Heart right ventricle (tissue), 16 donors: Measurements from ENCODE around the gene FRMD8. TPM values are rescaled to one million over a fixed set of nuclear protein-coding genes. Genes with fewer than 3 reads are reported as not detected.

Source experiments
- ATAC-seq, 8 donors: fragments of 200-7000 bp; cut with Tn5 transposase; one replicate each; pipeline ENCODE4 v1.9.1; 2020; ENCODE audit warnings: mild to moderate bottlenecking in 8 of 8, moderate library complexity in 8 of 8, moderate number of reproducible peaks in 1 of 8
- DNase-seq, 2 donors: peaks; one replicate each; pipeline ENCODE4 v3.0.0-alpha.2; 2020
- H3K27ac ChIP-seq, 10 donors: fragments of 200-600 bp; sonication (generic) in 2 of 10; one replicate each; pipeline versions ENCODE4 v1.5.0 to v1.8.0; 2020 to 2022; ENCODE audit warnings: mild to moderate bottlenecking in 3 of 10
- H3K27me3 ChIP-seq, 7 donors: fragments of 200-600 bp; one replicate each; pipeline ENCODE4 v1.8.0; 2021 to 2022; ENCODE audit warnings: mild to moderate bottlenecking in 2 of 7
- H3K36me3 ChIP-seq, 9 donors: fragments of 200-600 bp; sonication (generic) in 1 of 9; one replicate each; pipeline versions ENCODE4 v1.5.0 to v1.8.0; 2020 to 2022; ENCODE audit warnings: mild to moderate bottlenecking in 2 of 9
- H3K4me1 ChIP-seq, 9 donors: fragments of 200-600 bp; sonication (generic) in 1 of 9; one replicate each; pipeline versions ENCODE4 v1.5.0 to v1.8.0; 2020 to 2022; ENCODE audit warnings: mild to moderate bottlenecking in 4 of 9
- H3K4me3 ChIP-seq, 10 donors: fragments of 200-600 bp; sonication (generic) in 2 of 10; one replicate each; pipeline versions ENCODE4 v1.5.0 to v1.8.0; 2020 to 2022; ENCODE audit warnings: mild to moderate bottlenecking in 7 of 10, moderate library complexity in 2 of 10
- H3K9me3 ChIP-seq, 11 donors: fragments of 200-600 bp in 10 of 11; sonication (generic) in 2 of 11; one replicate each; pipeline versions ENCODE4 v1.5.0 to v1.8.0; 2013 to 2022; ENCODE audit warnings: mild to moderate bottlenecking in 2 of 11, control low read depth in 1 of 11, moderate library complexity in 1 of 11
- CTCF ChIP-seq, 9 donors: fragments of 200-600 bp; sonication (generic) in 2 of 9; IDR thresholded peaks; one replicate each; pipeline versions ENCODE4 v1.5.0 to v1.8.0; 2021 to 2022; ENCODE audit warnings: antibody characterized with exemption in 9 of 9, mild to moderate bottlenecking in 5 of 9, moderate library complexity in 1 of 9
- WGBS, 2 donors: extraction: QIAGEN DNeasy Blood & Tissue Kit; methylation state at CpG; one replicate each; pipeline ENCODE4 v1.1.7; 2013; ENCODE audit warnings: inconsistent platforms in 1 of 2; 5-methylcytosine and 5-hydroxymethylcytosine counted together
- intact Hi-C, 10 donors: fragments of 100-400 bp; cut with DNase I; formaldehyde crosslinking; loops; one replicate each; pipeline versions ENCODE4 v1.11.1 to v1.14.2; 2022
- polyA plus RNA-seq, 2 donors: library from polyadenylated mRNA; stranded (reverse); fragments of 200-250 nt; gene quantifications; one replicate each; pipeline ENCODE4 v1.2.3, GENCODE V29; 2013
- total RNA-seq, 10 donors: library from RNA; stranded (reverse); fragmentation: NEBNext Ultra II Directional in 3 of 10; extraction: Animal tissue kit (Norgen Biotek cat#: 25700) in 3 of 10; gene quantifications; one replicate each; pipeline versions ENCODE4 v1.2.1 to v1.2.4, GENCODE V29; 2021 to 2023
- donor health status: Arrhythmogenic right ventricular cardiomyopathy.
- donor health status: ischemic (EF 13 %, LVEDD 7.1; RV severe dilation, severe dysfunction).
- donor health status: healthy with polysubstance abuse.
- donor health status: DM: no; HTN: yes; CAD: no.
- donor health status: DM: no; HTN: no; CAD: no.
- donor health status: ischemic (EF 25% LVEDD 6.9; RV normal size, moderate dysfunction).
- donor health status: ischemic (EF 25% LVEDD 5.7; RV mildly dilated, moderate dysfunction).
- donor health status: healthy.
- donor health status: DM: yes; HTN: yes; CAD: no.
- donor health status: Ischemic cardiomyopathy.
- donor health status: ischemic (EF 35%, LVEDD 5.7; RV mildly dilated, moderate dysfunction).
- donor health status: nonischemic (EF 11% LVEDD 7.7; RV severe dilation, severe dysfunction).
- donor health status: DM: yes; HTN: yes; CAD: no.
- donor health status: PGD.
- donor health status: ischemic (EF 29% LVEDD 5.4; RV normal size, mild dysfunction).
- donor health status: nonischemic (EF 23%, LVEDD 6.1; RV moderate dilation, normal function).

FRMD8 gene
- total and polyA plus RNA-seq, 12 donors = 6.0 to 16.9 (median 12.1) TPM

- intact Hi-C loops = loop anchor here in 1 of 10 donors (5.0 kb wide), 1 partner anchor 78 kb away; no protein-coding TSS in a partner anchor
- 4 to 6% methylated on average over 47 of the region's 47 CpGs for WGBS, 2 donors
- Histone ChIP-seq H3K4me1 (peaks cover 4 to 49% (median 24%) of the 10 kb centered on the region in 9 donors), H3K27ac (peak overlapping the region; percentile 67 to 91 (median 85)), H3K4me3 (peak overlapping the region; percentile 12 to 65 (median 50)), H3K9me3 (no peaks in the 10 kb centered on the region), H3K27me3 (no peaks in the 10 kb centered on the region), H3K36me3 (no peaks in the 10 kb centered on the region)
- ATAC-seq = peak; percentile 91 to 98 (median 97)
- peak in 3 of 9 donors; percentile 22 to 39 (median 27) for TF ChIP-seq CTCF (IDR thresholded peaks at IDR 0.05)
- DNase-seq = peak; percentile 89 to 93
Observed at GRCh38 chr11:65454696-65455456, 68.4 kb downstream of the FRMD8 start.

- no peaks in the 10 kb centered on the region for H3K9me3 ChIP-seq
- no peak for ATAC-seq
- DNase-seq = no peak
- no peaks in the 10 kb centered on the region for H3K27me3 ChIP-seq
- intact Hi-C loops = loop anchor here in 1 of 10 donors (5.0 kb wide), 1 partner anchor 79 kb away; no protein-coding TSS in a partner anchor
- H3K4me3 ChIP-seq = no peak overlapping the region
- no peaks in the 10 kb centered on the region for H3K36me3 ChIP-seq
- H3K27ac ChIP-seq = no peak overlapping the region
- WGBS, 2 donors = 94 to 98% methylated on average over 3 of the region's 3 CpGs
- no peak for TF ChIP-seq CTCF (IDR thresholded peaks at IDR 0.05)
- peaks cover 4 to 49% (median 24%) of the 10 kb centered on the region in 9 donors for H3K4me1 ChIP-seq
Observed at GRCh38 chr11:65456418-65456817, 70.0 kb downstream of the FRMD8 start.

- ATAC-seq (no peak), DNase-seq (no peak)
- TF ChIP-seq CTCF (IDR thresholded peaks at IDR 0.05) = no peak
- Histone ChIP-seq H3K4me3 (no peak overlapping the region), H3K36me3 (no peaks in the 10 kb centered on the region), H3K4me1 (peaks cover 0 to 25% (median 15%) of the 10 kb centered on the region in 9 donors), H3K27me3 (no peaks in the 10 kb centered on the region), H3K9me3 (no peaks in the 10 kb centered on the region), H3K27ac (no peak overlapping the region)
- intact Hi-C loops = loop anchor here in 1 of 10 donors (5.0 kb wide), 1 partner anchor 82 kb away; no protein-coding TSS in a partner anchor
- WGBS, 2 donors = 85 to 87% methylated on average over 7 of the region's 7 CpGs
Observed at GRCh38 chr11:65459552-65459951, 73.1 kb downstream of the FRMD8 start.

Other genes starting within 250 kb of the FRMD8 start
- gene SPDYC, start 216.4 kb upstream of the FRMD8 start, total RNA-seq = not detected
- gene SPDYC, start 216.4 kb upstream of the FRMD8 start, polyA plus RNA-seq = not detected
- 100 to 1,000 TPM in 1 of 10 donors, 10 to 100 TPM in 9; 61.6 to 110 (median 82.0) TPM for gene CAPN1, start 204.7 kb upstream of the FRMD8 start, total RNA-seq
- gene CAPN1, start 204.7 kb upstream of the FRMD8 start, polyA plus RNA-seq = 10 to 100 TPM; 85.0 to 89.3 TPM
- gene POLA2, start 124.7 kb upstream of the FRMD8 start, total RNA-seq = 1 to 10 TPM; 2.3 to 7.3 (median 3.8) TPM
- gene POLA2, start 124.7 kb upstream of the FRMD8 start, polyA plus RNA-seq = 1 to 10 TPM; 8.6 to 9.4 TPM
- 10 to 100 TPM in 4 of 10 donors, 1 to 10 TPM in 6; 3.9 to 21.9 (median 9.0) TPM for gene CDC42EP2, start 71.8 kb upstream of the FRMD8 start, total RNA-seq
- 10 to 100 TPM; 13.2 to 21.1 TPM for gene CDC42EP2, start 71.8 kb upstream of the FRMD8 start, polyA plus RNA-seq
- gene DPF2, start 52.8 kb upstream of the FRMD8 start, total RNA-seq = 10 to 100 TPM; 37.4 to 63.4 (median 50.6) TPM
- 10 to 100 TPM; 24.9 to 32.6 TPM for gene DPF2, start 52.8 kb upstream of the FRMD8 start, polyA plus RNA-seq
- under 1 TPM in 8 of 10 donors, not detected in 2; 0.11 to 0.87 (median 0.33) TPM for gene TIGD3, start 31.9 kb upstream of the FRMD8 start, total RNA-seq
- gene TIGD3, start 31.9 kb upstream of the FRMD8 start, polyA plus RNA-seq = under 1 TPM; 0.19 to 0.80 TPM
- 10 to 100 TPM in 1 of 10 donors, 1 to 10 TPM in 9; 4.6 to 12.2 (median 8.3) TPM for gene SLC25A45, start 4.0 kb upstream of the FRMD8 start, total RNA-seq
- 10 to 100 TPM in 1 of 2 donors, 1 to 10 TPM in 1; 3.1 to 10.7 TPM for gene SLC25A45, start 4.0 kb upstream of the FRMD8 start, polyA plus RNA-seq
- 100 to 1,000 TPM; 284 to 808 (median 432) TPM for gene NEAT1, start 36.2 kb downstream of the FRMD8 start, total RNA-seq
- 1,000 to 10,000 TPM in 1 of 2 donors, 100 to 1,000 TPM in 1; 103 to 1,899 TPM for gene NEAT1, start 36.2 kb downstream of the FRMD8 start, polyA plus RNA-seq
- 1,000 to 10,000 TPM; 4,742 to 8,462 (median 5,956) TPM for gene MALAT1, start 112.4 kb downstream of the FRMD8 start, total RNA-seq
- gene MALAT1, start 112.4 kb downstream of the FRMD8 start, polyA plus RNA-seq = 1,000 to 10,000 TPM in 1 of 2 donors, 100 to 1,000 TPM in 1; 205 to 8,339 TPM
- 10 to 100 TPM; 47.4 to 66.9 (median 55.6) TPM for gene SCYL1, start 138.4 kb downstream of the FRMD8 start, total RNA-seq
- 100 to 1,000 TPM in 1 of 2 donors, 10 to 100 TPM in 1; 90.0 to 130 TPM for gene SCYL1, start 138.4 kb downstream of the FRMD8 start, polyA plus RNA-seq
- 10 to 100 TPM; 54.4 to 92.5 (median 72.8) TPM for gene LTBP3, start 171.7 kb downstream of the FRMD8 start, total RNA-seq
- gene LTBP3, start 171.7 kb downstream of the FRMD8 start, polyA plus RNA-seq = 10 to 100 TPM; 42.7 to 79.7 TPM
- 10 to 100 TPM; 23.7 to 44.0 (median 26.3) TPM for gene ZNRD2, start 183.8 kb downstream of the FRMD8 start, total RNA-seq
- gene ZNRD2, start 183.8 kb downstream of the FRMD8 start, polyA plus RNA-seq = 10 to 100 TPM; 55.6 to 92.0 TPM
- 10 to 100 TPM; 21.2 to 54.9 (median 29.2) TPM for gene FAM89B, start 185.9 kb downstream of the FRMD8 start, total RNA-seq
- 10 to 100 TPM; 42.0 to 55.7 TPM for gene FAM89B, start 185.9 kb downstream of the FRMD8 start, polyA plus RNA-seq
- 100 to 1,000 TPM in 1 of 10 donors, 10 to 100 TPM in 9; 42.9 to 113 (median 53.9) TPM for gene EHBP1L1, start 189.4 kb downstream of the FRMD8 start, total RNA-seq
- gene EHBP1L1, start 189.4 kb downstream of the FRMD8 start, polyA plus RNA-seq = 10 to 100 TPM; 30.8 to 62.6 TPM
- gene KCNK7, start 209.2 kb downstream of the FRMD8 start, total RNA-seq = 1 to 10 TPM in 2 of 10 donors, under 1 TPM in 6, not detected in 2; 0.22 to 1.5 (median 0.35) TPM
- gene KCNK7, start 209.2 kb downstream of the FRMD8 start, polyA plus RNA-seq = 1 to 10 TPM in 1 of 2 donors, under 1 TPM in 1; 0.48 to 1.4 TPM
- 10 to 100 TPM; 23.1 to 45.6 (median 34.2) TPM for gene MAP3K11, start 227.6 kb downstream of the FRMD8 start, total RNA-seq
- gene MAP3K11, start 227.6 kb downstream of the FRMD8 start, polyA plus RNA-seq = 10 to 100 TPM; 32.5 to 69.9 TPM
- 10 to 100 TPM in 9 of 10 donors, 1 to 10 TPM in 1; 9.4 to 16.9 (median 11.7) TPM for gene PCNX3, start 229.1 kb downstream of the FRMD8 start, total RNA-seq
- 10 to 100 TPM in 1 of 2 donors, 1 to 10 TPM in 1; 9.7 to 11.6 TPM for gene PCNX3, start 229.1 kb downstream of the FRMD8 start, polyA plus RNA-seq